ENCODE results near the gene DEAF1. TPM values are rescaled to one million over a fixed set of nuclear protein-coding genes. Genes with fewer than 3 reads are reported as not detected.

DEAF1 gene
- total RNA-seq, 1 donor from 2014 or later = 48.9 TPM

- H2AFZ ChIP-seq (ENCODE audit: low read depth, low read length) = no peak within 1 kb of the TSS
- Mint-ChIP-seq H3K4me1 (ENCODE audit: low read depth, unreplicated experiment) (peaks cover 22% of the 10 kb centered on the region), H3K27me3 (ENCODE audit: low read depth, unreplicated experiment) (no peaks in the 10 kb centered on the region), H3K4me3 (ENCODE audit: unreplicated experiment) (no peak within 1 kb of the TSS), H3K36me3 (ENCODE audit: low read depth, unreplicated experiment) (peaks cover 9% of the 10 kb centered on the region), H3K9me3 (ENCODE audit: unreplicated experiment) (peaks cover 4% of the 10 kb centered on the region), H3K27ac (ENCODE audit: unreplicated experiment) (no peak within 1 kb of the TSS)
- TF ChIP-seq EZH2 (IDR thresholded peaks at IDR 0.05; ENCODE audit: insufficient read depth, low read length) = no peak
- no peak for TF ChIP-seq CTCF (IDR thresholded peaks at IDR 0.05; ENCODE audit: insufficient read depth, low read depth, low read length)
- H3K9ac ChIP-seq (ENCODE audit: low read length) = no peak within 1 kb of the TSS
- DNase-seq (ENCODE audit: low read depth) (no peak), FAIRE-seq (no peak)
- H3K9me3 ChIP-seq (ENCODE audit: insufficient read depth, low read depth, low read length) = no peaks in the 10 kb centered on the region
- H3K27me3 ChIP-seq (ENCODE audit: insufficient read depth, low read length) = peaks cover 2% of the 10 kb centered on the region
- peaks cover 5% of the 10 kb centered on the region for H4K20me1 ChIP-seq (ENCODE audit: insufficient read depth, low read length)
- H3K4me3 ChIP-seq (ENCODE audit: insufficient read depth, low read depth, low read length) = no peak within 1 kb of the TSS
- no peaks in the 10 kb centered on the region for H3K79me2 ChIP-seq (ENCODE audit: insufficient read depth, low read length)
- no peaks in the 10 kb centered on the region for H3K36me3 ChIP-seq (ENCODE audit: insufficient read depth, low read length)
- H3K4me2 ChIP-seq (ENCODE audit: low read length) = no peak within 1 kb of the TSS
- peaks cover 15% of the 10 kb centered on the region for H3K4me1 ChIP-seq (ENCODE audit: insufficient read depth, low read length)
- no peak within 1 kb of the TSS for H3K27ac ChIP-seq (ENCODE audit: low read depth, low read length)
Observed at GRCh38 chr11:624705-625635, 70.1 kb downstream of the DEAF1 start, which contains the start of gene CDHR5. CDHR5 (minus strand) TSS chr11:624955; CDS start chr11:624902, 53 bp downstream.

- Histone ChIP-seq H3K4me3 (ENCODE audit: insufficient read depth, low read depth, low read length) (no peak overlapping the region), H2AFZ (ENCODE audit: low read depth, low read length) (no peak overlapping the region), H4K20me1 (ENCODE audit: insufficient read depth, low read length) (peaks cover under 1% of the 10 kb centered on the region), H3K9me3 (ENCODE audit: insufficient read depth, low read depth, low read length) (no peaks in the 10 kb centered on the region), H3K36me3 (ENCODE audit: insufficient read depth, low read length) (no peaks in the 10 kb centered on the region), H3K4me1 (ENCODE audit: insufficient read depth, low read length) (peaks cover 9% of the 10 kb centered on the region), H3K4me2 (ENCODE audit: low read length) (no peak overlapping the region), H3K9ac (ENCODE audit: low read length) (no peak overlapping the region), H3K27ac (ENCODE audit: low read depth, low read length) (no peak overlapping the region), H3K27me3 (ENCODE audit: insufficient read depth, low read length) (peaks cover 2% of the 10 kb centered on the region), H3K79me2 (ENCODE audit: insufficient read depth, low read length) (no peaks in the 10 kb centered on the region)
- no peak for TF ChIP-seq EZH2 (IDR thresholded peaks at IDR 0.05; ENCODE audit: insufficient read depth, low read length)
- TF ChIP-seq CTCF (IDR thresholded peaks at IDR 0.05; ENCODE audit: insufficient read depth, low read depth, low read length) = no peak
- peaks cover 4% of the 10 kb centered on the region for H3K9me3 Mint-ChIP-seq (ENCODE audit: unreplicated experiment)
- H3K4me3 Mint-ChIP-seq (ENCODE audit: unreplicated experiment) = no peak overlapping the region
- no peak for FAIRE-seq
- no peaks in the 10 kb centered on the region for H3K27me3 Mint-ChIP-seq (ENCODE audit: low read depth, unreplicated experiment)
- peaks cover 16% of the 10 kb centered on the region for H3K4me1 Mint-ChIP-seq (ENCODE audit: low read depth, unreplicated experiment)
- DNase-seq (ENCODE audit: low read depth) = no peak
- H3K27ac Mint-ChIP-seq (ENCODE audit: unreplicated experiment) = no peak overlapping the region
- H3K36me3 Mint-ChIP-seq (ENCODE audit: low read depth, unreplicated experiment) = peaks cover 12% of the 10 kb centered on the region
Observed at GRCh38 chr11:623999-624704, 70.9 kb downstream of the DEAF1 start.

Measured in astrocyte (in vitro differentiated cells and primary cell).